ENCODE data around the gene TAGLN2.
A peak's percentile ranks its signal among the peaks of the same experiment; 100 is the strongest.

Gene TAGLN2

DNA sequence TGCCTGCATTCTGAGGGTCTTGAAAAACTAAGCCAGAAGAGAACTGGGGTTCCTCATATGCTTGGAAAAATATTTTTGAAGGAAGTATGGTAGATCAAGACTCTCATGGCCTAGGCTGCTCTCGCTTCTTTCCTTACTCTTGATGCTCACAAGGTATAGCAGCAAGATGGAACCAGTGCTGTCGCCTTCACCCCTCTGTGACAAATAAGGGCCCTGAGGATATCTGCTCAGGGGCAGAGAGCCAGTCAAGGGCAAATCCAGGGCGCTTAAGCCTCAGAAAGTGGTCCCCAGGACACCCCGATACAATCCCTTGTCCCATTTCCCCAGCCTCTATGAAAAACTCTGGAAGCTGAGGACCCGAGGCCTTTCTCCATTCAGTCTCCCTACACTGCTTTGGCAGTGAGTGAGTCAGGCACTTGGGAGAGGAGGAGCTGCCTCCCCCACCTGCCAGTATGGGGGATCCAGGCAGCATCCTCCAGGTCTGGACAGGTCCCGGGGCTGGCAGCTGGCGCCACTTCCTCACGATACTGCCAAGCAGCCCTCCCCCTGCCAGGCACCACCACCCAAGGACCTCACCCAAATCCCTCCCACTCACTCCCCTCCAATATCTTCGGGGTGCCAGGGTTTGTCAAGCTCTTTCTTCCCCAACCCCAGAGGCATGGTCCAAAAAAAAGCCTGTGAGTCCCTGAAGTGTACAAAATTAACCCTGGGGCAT lies 18.8 kb upstream of the TAGLN2 start:
- Histone ChIP-seq H3K9me3 (ENCODE audit: severe bottlenecking) (no peaks in the 10 kb centered on the region), H3K27ac (peak overlapping the region; percentile 97), H3K36me3 (peaks cover 40% of the 10 kb centered on the region), H3K27me3 (ENCODE audit: insufficient read depth, low read depth, severe bottlenecking) (no peaks in the 10 kb centered on the region), H3K4me3 (ENCODE audit: low read depth, low read length) (peak overlapping the region; percentile 81)
- TF ChIP-seq CTCF (IDR thresholded peaks at IDR 0.05; ENCODE audit: low read depth, low read length) = no peak
- DNase-seq = no peak

GRCh38 chr1:159943278-159943640 lies 18.0 kb upstream of the TAGLN2 start:
- peak overlapping the region; percentile 81 for H3K4me3 ChIP-seq (ENCODE audit: low read depth, low read length)
- peak; percentile 88 for DNase-seq
- peak overlapping the region; percentile 97 for H3K27ac ChIP-seq
- no peaks in the 10 kb centered on the region for H3K27me3 ChIP-seq (ENCODE audit: insufficient read depth, low read depth, severe bottlenecking)
- TF ChIP-seq CTCF (IDR thresholded peaks at IDR 0.05; ENCODE audit: low read depth, low read length) = no peak
- no peaks in the 10 kb centered on the region for H3K9me3 ChIP-seq (ENCODE audit: severe bottlenecking)
- H3K36me3 ChIP-seq = peaks cover 48% of the 10 kb centered on the region

- DNase-seq = peak; percentile 51
- Histone ChIP-seq H3K27ac (peak overlapping the region; percentile 97), H3K27me3 (ENCODE audit: insufficient read depth, low read depth, severe bottlenecking) (no peaks in the 10 kb centered on the region), H3K36me3 (peaks cover 51% of the 10 kb centered on the region), H3K4me3 (ENCODE audit: low read depth, low read length) (peak overlapping the region; percentile 81), H3K9me3 (ENCODE audit: severe bottlenecking) (no peaks in the 10 kb centered on the region)
- no peak for TF ChIP-seq CTCF (IDR thresholded peaks at IDR 0.05; ENCODE audit: low read depth, low read length)
Measured at GRCh38 chr1:159942632-159943277, 17.4 kb upstream of the TAGLN2 start.

GRCh38 chr1:159941591-159942560 lies 16.6 kb upstream of the TAGLN2 start:
- peak overlapping the region; percentile 97 for H3K27ac ChIP-seq
- no peaks in the 10 kb centered on the region for H3K9me3 ChIP-seq (ENCODE audit: severe bottlenecking)
- peaks cover 60% of the 10 kb centered on the region for H3K36me3 ChIP-seq
- peak overlapping the region; percentile 81 for H3K4me3 ChIP-seq (ENCODE audit: low read depth, low read length)
- no peaks in the 10 kb centered on the region for H3K27me3 ChIP-seq (ENCODE audit: insufficient read depth, low read depth, severe bottlenecking)
- peak; percentile 96 for DNase-seq
- no peak for TF ChIP-seq CTCF (IDR thresholded peaks at IDR 0.05; ENCODE audit: low read depth, low read length)

DNA sequence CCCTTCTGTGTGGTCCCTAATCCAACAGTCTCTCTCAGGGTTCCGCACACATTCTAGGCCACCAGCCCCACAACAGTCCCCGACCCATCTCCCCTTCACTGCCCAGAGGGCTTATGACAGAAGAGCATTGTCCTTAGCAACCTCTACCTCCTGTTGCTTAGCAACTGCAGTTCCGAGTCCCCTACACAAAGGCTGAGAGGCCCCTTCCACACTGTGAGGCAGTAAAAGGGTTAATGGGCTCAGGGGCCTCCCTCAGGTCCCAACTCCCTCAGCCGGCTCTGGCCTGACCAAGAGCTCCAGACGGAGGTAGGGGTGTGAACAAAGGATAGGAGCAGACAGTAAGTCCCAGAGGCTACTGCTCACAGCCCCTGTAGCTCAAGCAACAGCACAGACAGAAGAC lies 15.8 kb upstream of the TAGLN2 start:
- DNase-seq = peak; percentile 78
- Histone ChIP-seq H3K9me3 (ENCODE audit: severe bottlenecking) (no peaks in the 10 kb centered on the region), H3K36me3 (peaks cover 68% of the 10 kb centered on the region), H3K27me3 (ENCODE audit: insufficient read depth, low read depth, severe bottlenecking) (no peaks in the 10 kb centered on the region), H3K27ac (peak overlapping the region; percentile 97), H3K4me3 (ENCODE audit: low read depth, low read length) (peak overlapping the region; percentile 9)
- no peak for TF ChIP-seq CTCF (IDR thresholded peaks at IDR 0.05; ENCODE audit: low read depth, low read length)

Data from WERI-Rb-1 (cell line).